Activated naive CD4-positive, alpha-beta T cell treated with Interleukin-2 at 50 U/mL for 16 hours (primary cell): ENCODE data around the gene PPAN.

Experiments used
- DNase-seq: peaks from one replicate; pipeline ENCODE4 v3.0.0-alpha.2; 2020

PPAN gene

DNA sequence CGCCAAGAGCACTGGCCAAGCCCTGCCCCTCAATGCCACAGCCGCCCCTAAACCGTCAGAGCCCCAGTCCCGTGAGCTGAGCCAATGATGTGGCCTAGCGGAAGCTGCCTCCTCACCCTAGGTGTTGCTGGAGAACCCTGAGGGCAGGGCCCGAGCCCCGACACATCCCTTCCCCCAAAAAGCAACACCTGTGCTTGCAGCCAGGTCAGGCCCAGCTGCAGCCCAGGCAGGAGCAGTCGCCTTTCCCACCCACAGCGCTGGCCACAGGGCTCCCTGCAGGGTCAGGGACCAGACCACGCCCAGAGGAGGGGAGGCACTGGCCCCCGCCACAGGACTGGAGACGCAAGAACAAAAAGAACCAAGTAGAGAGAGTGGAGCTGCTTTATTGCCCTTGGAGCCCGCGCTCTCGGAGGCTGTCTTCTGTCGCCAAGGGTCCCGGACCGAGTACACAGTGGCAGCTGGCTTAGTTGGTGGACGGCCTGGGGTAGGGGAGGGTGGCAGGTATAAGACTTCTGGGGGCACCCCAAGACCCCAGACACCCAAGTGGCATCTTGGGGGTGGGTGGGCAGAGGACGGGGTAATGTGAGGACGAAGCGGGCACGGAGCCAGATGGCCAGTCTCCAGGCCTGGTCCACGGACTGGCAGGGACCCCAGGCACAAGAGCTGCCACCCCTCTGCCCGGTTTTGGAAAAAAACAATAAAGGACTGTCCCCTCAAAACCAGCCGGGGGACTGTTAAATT is 8.7 kb downstream of the PPAN start:
- peak; percentile 17 for DNase-seq

DNA sequence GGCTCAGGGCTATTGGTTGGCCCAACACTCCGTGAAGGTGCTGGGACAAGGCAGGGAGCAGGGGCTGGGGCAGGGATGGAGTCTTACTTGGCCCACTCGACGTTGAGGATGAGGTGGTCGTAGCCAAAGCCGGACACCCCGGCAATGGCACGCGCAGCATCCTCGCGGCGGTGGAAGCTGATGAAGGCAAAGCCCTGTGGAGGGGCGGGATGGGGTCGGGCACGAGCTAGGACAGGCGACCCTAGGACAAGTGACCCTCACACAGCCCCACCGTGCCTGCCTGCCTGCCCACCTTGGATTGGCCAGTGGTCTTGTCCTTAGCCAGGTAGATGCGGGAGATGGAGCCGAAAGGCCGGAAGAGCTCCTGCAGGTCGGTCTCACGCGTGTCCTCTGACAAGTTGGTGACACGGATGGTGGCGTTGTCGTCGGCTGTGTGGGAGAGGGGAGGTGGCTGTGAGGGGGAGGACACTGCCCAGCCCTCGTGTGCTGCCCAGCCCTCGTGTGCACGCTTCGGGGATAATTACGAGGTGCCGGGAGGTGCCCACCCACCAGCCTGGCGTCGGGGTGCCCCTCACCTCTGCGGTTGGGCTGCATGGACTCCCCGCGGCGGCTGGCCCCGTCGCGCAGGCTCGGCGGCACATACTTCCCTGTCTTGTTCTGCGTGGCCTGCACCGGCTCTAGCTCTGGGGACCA is 9.4 kb downstream of the PPAN start:
- no peak for DNase-seq

DNA sequence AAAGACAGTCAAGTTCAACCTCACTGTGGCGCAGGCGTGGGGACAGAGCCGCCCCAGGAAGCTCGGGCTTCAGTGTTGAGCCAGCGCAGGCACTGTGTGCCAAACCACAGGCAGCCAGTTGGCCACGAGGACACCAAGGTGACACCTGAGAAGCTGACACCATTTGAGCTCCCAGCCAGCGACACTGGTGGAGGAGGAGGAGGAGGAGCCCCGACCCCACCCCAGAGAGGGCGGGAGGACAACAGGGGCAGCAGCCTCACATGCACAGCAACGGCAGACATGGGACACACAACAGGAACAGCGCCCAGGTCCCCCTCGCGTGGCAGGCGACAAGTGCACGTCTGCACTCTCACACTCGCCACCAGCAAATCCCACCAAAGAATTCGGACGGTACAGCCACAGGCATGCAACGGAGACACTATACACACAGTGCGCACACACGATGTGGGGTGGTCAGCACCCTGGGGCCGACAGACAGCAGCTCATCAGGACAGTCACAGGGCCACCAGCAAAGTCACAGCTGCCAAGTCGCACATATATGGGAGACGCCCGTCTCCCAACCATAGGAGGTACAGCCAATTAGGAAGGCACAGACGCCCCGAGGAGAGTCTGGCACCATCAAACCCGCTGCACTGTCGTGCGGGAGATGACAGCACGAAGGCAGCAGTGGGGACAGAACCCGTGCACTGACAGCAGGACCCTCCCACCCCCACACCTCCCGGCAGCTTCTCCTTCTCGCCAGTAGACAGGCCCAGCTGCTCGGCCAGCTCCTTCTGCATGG is 10.1 kb downstream of the PPAN start:
- DNase-seq, result peak; percentile 22

DNA sequence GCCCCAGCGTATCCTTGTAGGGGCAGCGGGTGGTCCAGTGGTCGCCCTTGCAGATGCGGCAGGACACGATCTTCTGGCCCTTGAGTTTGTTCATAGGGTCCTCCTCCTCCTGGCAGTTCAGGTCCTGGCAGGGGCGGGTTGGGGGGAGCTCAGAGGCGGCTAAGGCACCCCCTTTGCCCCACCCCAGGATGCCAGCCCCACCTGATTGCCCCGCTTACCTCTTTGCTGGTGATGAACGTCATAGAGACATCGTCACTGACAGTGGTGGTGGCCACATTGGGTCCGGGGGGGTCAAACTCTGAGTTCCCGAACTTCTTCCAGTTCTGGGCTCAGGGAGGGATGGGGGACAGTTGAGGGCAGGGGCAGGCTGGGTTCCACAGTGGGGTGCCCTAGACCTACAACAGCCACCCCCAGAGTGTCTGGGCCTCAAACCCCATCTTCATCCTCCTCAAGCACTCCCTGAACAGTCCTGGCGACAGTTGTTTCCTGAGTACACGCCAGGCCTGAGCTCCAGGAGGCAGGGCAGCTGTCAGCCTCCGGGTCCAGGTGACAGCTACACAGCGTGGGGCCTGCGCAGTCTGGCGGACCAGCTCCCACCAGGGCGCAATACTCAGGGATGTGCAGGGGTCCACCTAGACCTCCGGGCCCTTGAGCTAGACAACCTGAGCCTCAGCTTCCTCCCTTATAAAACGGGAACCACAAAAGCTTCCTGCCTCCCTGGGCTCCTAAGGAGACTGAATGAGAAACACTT is 10.9 kb downstream of the PPAN start:
- no peak for DNase-seq

DNA sequence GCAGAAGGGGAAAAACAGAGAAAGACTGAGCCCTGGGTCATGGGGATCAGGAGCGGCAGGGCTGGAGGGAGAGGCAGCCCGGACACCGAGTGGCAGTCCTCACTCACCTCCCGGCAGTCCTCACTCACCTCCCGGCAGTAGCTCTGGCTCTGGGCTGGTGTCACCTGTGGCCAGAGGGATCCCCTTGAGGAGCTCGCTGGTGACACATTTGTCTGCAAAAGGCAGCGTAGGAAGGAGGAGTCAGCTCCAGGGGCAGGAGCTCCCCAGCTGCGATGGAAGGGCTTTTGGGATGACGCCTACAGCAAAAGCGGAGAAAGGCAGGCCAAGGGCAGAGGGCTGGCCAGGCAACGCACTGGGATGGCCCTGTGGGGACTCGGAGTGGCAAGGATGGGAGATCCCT is 12.8 kb downstream of the PPAN start:
- peak; percentile 9 for DNase-seq

DNA sequence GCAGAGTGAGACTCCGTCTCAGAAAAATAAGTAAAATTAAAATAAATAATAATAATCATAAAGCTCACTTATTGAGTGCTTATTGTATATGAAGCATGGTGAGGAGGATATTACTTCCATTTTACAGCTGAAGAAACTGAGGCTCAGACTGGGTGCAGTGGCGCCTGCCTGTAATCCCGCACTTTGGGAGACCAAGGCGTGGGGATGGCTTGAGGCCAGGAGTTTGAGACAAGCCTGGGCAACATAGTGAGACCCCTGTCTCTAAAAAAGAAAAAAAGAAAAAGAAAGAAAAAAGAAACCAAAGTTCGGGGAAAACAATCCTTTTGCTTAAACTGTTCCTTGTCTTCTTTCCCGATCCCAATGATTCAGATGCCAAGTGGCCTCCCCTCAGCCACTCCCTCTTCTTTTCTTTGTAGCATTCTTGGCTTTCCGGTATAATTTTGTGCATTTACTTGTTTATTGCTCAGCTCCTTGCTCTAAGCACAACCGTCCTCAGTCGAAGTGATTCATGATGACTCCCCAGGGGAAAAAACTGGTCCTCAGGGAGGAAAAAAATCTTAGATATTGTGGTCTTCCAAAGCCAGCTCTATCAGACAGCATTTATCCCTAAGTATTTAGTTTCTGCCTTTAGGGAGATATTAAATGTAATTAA is 14.5 kb downstream of the PPAN start:
- DNase-seq, result no peak

DNA sequence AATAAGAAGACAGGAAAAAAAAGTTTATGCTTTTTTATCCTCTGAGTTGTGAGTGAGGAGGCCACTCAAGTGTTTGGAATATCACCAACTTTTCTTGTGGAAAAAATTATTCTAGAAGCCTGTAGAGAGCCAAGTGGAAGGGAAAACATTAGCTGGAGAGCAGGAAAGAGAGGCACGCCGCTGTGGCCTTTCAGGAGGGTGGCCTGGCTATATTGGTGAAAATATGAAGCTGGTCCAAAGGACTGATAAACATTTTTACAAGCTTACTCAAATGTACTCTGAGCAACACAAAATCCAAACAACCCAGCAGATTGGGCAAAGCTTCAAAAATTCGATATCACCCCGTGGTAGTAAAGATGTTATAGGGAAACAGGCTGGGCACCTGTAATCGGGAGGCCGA is 15.9 kb downstream of the PPAN start:
- no peak for DNase-seq

DNA sequence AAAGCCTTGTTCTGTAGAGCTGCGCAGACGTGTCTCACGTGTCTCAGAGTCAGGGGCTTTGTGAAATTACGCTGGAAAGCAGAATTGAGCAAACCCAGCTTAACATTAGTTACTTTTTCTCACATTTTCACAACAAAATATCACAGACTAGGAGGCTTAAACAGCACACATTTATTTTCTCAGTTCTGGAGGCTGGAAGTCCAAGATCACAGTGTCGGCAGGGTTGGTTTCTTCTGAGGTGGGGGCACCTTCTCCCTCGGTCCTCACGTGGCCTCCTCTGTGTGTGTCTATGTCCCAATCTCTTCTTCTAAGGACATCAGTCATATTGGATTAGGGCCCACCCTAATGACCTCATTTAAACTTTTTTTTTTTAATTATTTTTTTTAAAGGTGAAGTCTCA is 18.3 kb downstream of the PPAN start:
- DNase-seq, result no peak

DNA sequence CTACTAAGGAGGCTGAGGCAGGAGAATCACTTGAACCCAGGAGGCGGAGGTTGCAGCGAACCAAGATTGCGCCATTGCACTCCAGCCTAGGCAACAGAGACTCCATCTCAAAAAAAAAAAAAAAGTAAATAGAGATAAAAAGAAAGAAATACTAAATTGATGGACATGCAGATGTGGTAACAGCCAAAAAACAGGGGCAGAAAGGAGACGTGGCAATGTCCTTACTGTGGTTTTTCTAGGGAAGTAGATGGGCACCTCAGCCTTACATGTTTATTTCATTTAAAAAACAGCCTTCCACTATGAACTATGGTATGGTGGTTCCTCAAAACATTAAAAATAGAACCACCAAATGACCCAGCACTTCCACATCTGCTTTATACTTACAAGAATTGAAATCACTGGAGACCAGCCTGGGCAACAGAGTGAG is 20.1 kb downstream of the PPAN start:
- DNase-seq, result no peak

DNA sequence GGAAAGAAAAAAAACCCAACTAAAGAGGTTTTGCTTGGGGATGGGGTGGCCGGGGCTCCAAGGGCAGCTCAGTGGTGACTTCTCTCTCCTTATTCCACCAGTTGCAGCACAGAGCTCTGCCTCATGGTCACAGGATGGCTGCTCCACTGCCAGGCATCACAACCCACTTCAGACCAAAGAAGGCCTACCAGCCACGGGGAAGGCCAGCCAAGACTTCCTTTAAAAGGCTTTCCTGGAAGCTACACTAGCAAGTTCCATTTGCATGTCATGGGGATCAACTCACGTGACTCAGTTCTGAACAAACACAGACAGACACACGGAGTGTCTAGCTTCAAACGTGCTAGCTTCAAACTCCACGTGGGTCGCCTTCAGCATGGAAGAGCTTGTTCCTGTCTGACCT is 26.7 kb downstream of the PPAN start:
- DNase-seq, result no peak

DNA sequence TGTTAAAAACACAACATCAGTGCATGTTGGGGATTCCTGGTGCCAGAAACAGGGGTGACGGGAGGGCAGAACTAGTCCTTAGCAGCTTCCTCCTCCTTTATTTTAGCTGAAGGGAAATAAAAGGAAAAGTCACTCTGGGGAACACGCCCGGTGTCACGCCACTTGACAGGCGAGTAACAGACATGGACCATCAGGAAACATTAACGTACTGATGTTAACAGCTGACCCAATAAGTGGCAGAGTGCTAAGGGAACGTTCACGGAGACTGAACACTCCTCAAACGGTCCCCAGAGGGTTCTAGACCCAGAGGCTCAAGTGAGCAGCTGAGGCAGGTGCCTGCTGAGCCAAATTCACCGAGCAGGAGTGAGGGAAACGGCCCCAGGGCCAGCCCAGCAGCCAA is 27.4 kb downstream of the PPAN start:
- DNase-seq, result no peak

DNA sequence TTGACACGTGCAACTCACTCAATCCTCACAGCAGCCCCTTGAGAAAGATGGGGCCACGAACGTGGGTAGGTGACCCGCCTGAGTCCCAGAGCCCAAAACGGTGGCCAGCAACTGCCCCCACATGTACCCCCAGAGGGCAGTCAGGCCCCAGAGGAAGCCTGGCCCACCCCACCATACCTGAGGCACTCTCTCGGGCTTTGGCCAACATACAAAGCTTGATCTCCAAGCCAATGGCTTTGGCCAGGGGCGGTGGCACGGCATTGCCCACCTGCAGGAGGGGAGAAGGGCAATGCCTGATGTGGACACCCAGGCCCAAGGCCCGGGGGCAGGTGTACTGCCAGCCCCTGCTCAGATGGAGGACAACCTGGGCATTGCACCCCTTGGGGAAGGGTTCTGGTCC is 27.9 kb downstream of the PPAN start:
- DNase-seq, result no peak

DNA sequence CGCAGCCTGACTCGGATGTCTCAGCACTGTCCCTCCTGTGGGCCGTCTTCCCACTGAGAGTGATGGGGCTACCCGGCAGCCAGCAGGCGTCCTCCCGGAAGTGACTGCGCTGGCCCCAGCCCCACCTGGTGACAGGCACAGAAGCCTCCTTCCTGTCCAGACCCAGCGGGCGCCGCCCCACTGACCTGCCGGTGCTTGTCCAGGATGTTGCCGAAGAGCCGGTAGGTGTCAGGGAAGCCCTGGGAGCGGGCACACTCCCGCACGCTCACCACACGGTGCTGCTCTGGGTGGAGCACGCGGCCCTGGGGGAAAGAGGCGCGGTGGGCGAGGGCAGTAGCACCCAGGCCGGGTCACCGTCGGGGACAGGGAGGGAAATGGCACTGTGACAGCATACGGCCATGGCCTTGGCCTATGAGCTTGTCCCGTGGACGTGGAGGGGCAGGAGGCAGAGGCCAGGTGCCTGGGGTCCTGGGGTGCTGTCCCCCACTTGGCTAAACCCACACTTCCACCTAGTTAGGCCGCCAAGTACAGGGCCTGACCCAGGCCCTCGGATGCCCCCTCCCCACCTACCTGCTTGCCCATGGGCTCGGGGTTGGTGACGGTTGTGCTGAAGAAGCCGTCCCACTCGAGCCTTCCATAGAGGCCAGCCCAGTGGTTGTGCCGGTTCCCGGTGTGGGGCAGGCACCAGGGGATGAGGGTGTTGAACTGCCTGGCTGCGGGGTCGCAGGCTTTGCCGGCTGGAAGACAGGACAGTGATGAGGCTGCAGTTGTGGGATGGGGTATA is 29.6 kb downstream of the PPAN start:
- DNase-seq, result no peak

DNA sequence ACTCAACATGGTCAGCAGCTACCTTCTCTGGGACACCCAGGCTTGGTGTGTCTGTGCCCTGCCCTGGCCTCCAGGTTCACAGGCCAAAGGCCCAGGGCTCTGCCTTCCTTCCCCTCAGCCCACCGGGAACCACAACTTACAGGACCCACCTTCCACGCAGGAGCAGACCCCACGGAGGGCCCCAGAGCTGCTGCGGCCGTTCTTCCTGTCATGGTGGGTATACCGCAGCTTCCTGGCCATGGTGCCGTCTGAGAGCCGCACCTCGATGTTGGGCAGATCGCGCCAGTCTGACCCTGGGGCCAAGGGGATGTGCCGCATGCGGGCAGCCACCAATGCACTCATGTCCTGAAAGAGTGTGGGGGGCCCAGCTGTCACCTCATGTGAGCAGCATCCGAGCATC is 30.8 kb downstream of the PPAN start:
- no peak for DNase-seq

DNA sequence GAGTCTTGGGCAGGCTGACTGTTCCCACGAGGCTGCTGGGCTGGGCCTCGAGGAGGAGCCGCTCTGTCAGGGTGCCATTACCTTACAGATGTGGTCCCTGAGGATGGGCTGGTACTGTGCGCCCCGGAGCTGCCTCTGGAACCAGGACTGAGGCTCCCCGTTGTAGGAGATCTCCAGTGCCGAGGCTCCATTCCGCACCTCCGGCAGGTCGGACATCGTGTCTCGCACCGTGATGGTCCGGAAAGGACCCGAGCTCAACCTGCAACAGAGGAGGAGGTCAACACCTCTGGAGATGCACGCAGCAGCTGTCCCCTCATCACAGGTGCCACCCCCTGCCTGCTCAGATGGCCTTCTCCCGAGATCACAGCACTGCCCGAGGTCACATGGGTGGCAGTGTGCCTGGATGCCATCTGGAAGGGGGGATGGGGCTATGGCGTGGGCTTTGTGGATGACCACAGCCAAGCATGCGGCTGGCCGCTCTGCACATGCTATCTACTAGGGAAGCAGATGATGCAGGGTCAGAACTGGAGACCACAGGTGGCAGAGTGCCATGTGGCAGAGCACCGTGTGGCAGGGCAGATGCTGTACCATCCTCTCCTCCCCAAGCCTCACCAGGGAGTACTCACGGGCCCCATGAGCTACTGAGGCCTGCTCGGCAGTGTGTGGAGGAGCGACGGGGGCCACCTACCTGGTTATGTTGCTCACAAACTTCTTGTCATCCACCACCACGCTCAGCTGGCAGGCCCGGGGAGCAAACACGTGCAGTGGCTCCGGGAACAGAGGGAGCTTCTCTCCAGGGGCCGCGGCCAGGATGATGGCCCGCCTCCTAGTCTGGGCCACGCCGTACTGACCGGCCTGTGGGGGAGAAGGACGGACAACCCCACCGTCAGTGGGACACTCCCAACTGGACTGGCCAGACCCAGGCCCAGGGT is 31.9 kb downstream of the PPAN start:
- DNase-seq, result no peak

DNA sequence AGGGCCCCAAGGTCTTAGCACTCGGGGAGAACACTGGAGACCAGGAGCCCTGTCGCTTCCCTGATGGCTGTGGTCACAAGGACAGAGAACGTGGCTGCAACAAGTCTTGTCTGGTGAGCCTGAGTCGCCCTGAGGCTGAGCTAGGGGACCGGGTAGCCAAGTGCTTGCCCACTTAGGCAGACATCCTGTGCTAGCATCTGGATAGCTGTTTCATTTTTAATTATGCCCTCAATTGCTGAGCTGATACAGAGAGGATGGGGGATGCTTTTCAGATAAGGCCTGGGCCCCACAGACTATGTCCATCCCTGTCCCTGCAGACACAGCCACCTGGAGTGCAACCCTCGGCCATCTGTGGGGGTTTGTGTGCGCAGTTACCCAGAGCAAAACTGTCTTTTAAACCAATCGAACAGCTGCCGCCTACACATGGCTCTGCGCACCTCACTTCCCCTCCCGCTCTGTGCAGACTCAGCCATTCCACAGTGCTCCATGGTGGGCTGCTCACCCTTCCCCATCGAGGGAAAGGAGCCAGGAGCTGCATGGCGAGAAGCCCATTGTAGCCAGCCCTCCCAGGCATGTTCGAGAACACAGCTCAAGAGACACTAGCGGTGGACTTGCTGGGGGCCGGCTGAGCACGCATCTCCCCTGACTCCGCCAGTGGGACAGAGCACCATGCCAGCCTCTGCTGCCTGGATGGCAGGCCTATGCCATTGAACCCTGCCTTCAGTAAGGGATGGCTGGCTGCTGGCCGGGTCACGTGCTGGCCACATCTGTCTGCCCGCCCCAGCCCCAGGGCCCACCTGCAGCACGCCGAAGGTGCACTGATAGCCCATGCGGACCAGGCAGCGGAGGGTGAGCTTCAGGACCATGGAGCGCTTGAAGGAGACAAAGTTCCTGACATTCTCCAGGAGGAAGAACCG is 33.0 kb downstream of the PPAN start:
- DNase-seq, result no peak

DNA sequence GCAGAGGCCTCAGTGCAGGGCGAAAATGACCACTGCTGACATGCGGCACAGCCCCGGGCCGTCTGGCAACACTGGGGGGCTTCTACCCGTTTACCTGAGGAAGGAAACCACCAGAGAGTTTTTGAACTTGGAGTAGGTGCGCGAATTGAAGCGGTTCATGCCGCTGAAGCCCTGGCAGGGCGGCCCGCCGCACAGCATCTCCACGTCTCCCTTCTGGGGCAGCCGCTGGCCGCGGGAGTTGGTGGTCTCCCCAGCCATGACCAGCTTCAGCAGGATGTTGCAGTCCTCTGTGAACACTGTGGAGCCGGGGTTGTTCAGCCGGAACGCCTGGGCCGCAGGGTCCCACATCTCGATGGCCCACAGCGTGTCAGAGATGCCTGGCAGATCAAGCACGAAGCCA is 33.8 kb downstream of the PPAN start:
- DNase-seq, result no peak

DNA sequence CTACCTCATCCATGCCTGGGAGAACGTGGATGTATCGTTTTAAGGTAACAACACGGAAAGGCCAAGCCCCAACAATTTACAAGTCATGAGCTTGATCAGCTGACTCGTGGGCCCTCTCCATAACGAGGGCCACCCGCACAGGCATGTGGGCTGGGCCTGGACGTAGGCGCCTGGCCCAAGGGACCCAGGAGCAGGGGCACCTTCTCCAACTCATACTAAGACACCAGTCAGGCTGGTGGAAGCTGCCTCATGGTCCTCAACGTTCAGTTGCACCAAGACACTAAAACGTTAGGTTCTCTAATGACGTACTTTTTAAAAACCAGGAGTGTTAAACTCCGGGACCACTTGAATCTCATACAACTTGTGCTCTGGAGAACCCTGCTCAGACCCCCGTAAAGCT is 35.3 kb downstream of the PPAN start:
- no peak for DNase-seq

DNA sequence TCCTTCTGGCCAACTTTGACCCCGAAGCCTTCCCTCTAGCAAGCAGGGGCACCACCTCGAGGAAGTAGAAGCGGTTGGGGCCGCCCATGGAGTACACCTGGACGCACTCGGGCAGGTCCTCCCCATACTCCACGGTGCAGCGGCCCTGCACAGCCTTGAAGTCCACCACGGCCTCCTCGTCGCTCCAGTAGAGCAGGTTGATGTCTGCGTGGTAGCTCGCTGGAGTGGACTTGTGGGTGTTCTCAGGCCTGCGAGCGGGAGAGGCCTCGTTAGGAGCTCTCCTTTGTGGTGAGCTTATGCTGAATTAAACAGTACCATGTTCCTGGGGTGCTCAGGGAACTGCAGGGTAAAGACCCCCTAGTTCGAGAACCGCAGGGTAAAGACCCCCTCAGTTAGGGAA is 35.8 kb downstream of the PPAN start:
- no peak for DNase-seq
